ENCODE measurements around the gene ZNF280D. TPM values are rescaled to one million over a fixed set of nuclear protein-coding genes. Genes with fewer than 3 reads are reported as not detected.

Gene ZNF280D
- total RNA-seq, 4 donors from 2014 or later = 27.4 to 59.3 (median 37.3) TPM

GRCh38 chr15:56587686-56588085 is 145.6 kb downstream of the ZNF280D start:
- Histone ChIP-seq H3K27ac (no peak overlapping the region), H3K27me3 (no peaks in the 10 kb centered on the region), H3K9me3 (no peaks in the 10 kb centered on the region), H3K36me3 (no peaks in the 10 kb centered on the region), H3K4me1 (no peaks in the 10 kb centered on the region), H3K4me3 (no peak overlapping the region)
- TF ChIP-seq POLR2A (IDR thresholded peaks at IDR 0.05) = no peak
- TF ChIP-seq POLR2AphosphoS5 (IDR thresholded peaks at IDR 0.05) = no peak
- TF ChIP-seq CTCF (IDR thresholded peaks at IDR 0.05) = no peak
- 91% methylated on average over 2 of the region's 2 CpGs for WGBS
- DNase-seq (ENCODE audit: low spot score in 2 of 2) = no peak

GRCh38 chr15:56586206-56586605 is 147.1 kb downstream of the ZNF280D start:
- Histone ChIP-seq H3K27ac (no peak overlapping the region), H3K36me3 (no peaks in the 10 kb centered on the region), H3K4me1 (no peaks in the 10 kb centered on the region), H3K27me3 (no peaks in the 10 kb centered on the region), H3K9me3 (no peaks in the 10 kb centered on the region), H3K4me3 (no peak overlapping the region)
- no peak for TF ChIP-seq POLR2AphosphoS5 (IDR thresholded peaks at IDR 0.05)
- TF ChIP-seq CTCF (IDR thresholded peaks at IDR 0.05) = no peak
- no peak for TF ChIP-seq EP300 (IDR thresholded peaks at IDR 0.05)
- DNase-seq (ENCODE audit: low spot score in 2 of 2) = no peak

DNA sequence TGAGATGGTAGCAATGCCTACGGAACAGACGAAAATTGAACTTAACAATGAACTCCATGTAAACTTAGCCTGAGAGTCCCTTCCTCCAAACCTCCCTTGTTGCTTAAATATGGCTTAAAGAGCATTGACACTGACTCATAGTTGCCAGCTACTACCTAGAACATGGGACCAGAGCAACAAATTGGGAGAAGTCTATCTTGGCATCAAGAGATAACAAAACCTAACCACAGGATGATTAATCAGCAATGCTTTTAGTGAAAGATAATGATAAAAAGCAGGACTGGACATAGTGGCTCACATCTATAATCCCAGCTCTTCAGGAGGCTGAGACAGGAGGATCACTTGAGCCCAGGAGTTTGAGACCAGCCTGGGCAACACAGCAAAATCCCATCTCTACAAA is 150.5 kb downstream of the ZNF280D start:
- 97% methylated on average over 2 of the region's 2 CpGs for WGBS

More for the DNA sequence above, 150.5 kb downstream of the ZNF280D start:
- no peaks in the 10 kb centered on the region for H3K9me3 ChIP-seq
- TF ChIP-seq POLR2AphosphoS5 (IDR thresholded peaks at IDR 0.05) = no peak
- TF ChIP-seq CTCF (IDR thresholded peaks at IDR 0.05) = no peak
- no peak for TF ChIP-seq EP300 (IDR thresholded peaks at IDR 0.05)
- TF ChIP-seq POLR2A (IDR thresholded peaks at IDR 0.05) = no peak
- no peaks in the 10 kb centered on the region for H3K36me3 ChIP-seq
- no peak overlapping the region for H3K27ac ChIP-seq
- H3K4me1 ChIP-seq = no peaks in the 10 kb centered on the region
- no peak overlapping the region for H3K4me3 ChIP-seq
- no peak for DNase-seq (ENCODE audit: low spot score in 2 of 2)
- no peaks in the 10 kb centered on the region for H3K27me3 ChIP-seq

Other genes starting within 250 kb of the ZNF280D start
- gene TCF12, start 185.1 kb upstream of the ZNF280D start, total RNA-seq = 100 to 1,000 TPM in 2 of 4 donors, 10 to 100 TPM in 2; 91.3 to 118 (median 105) TPM